Mesenchymal stem cell (in vitro differentiated cells and primary cell): ENCODE results near the gene C16orf96.
A peak's percentile ranks its signal among the peaks of the same experiment; 100 is the strongest.

Experiments
- DNase-seq: peaks from one replicate; pipeline ENCODE4 v3.0.0-alpha.2; 2013
- H2AFZ ChIP-seq: one replicate; pipeline ENCODE4 v1.6.1; 2013; ENCODE audit warnings: low read depth, mild to moderate bottlenecking, control low read depth, inconsistent platforms, low read length, moderate library complexity
- H2AK5ac ChIP-seq: 2 replicates; pipeline ENCODE4 v1.6.1; 2013; ENCODE audit warnings: low read length, moderate library complexity, mild to moderate bottlenecking, inconsistent platforms; ENCODE audit not compliant: severe bottlenecking
- H2BK120ac ChIP-seq: one replicate; pipeline ENCODE4 v1.6.1; 2013; ENCODE audit warnings: low read depth, mild to moderate bottlenecking, inconsistent platforms, low read length, moderate library complexity
- H2BK12ac ChIP-seq, 2 experiments: one replicate each; pipeline ENCODE4 v1.6.1; 2013; ENCODE audit warnings: inconsistent platforms in 2 of 2, low read length in 2 of 2, mild to moderate bottlenecking in 2 of 2, moderate library complexity in 2 of 2, control low read depth in 1 of 2
- H2BK15ac ChIP-seq: one replicate; pipeline ENCODE4 v1.6.1; 2013; ENCODE audit warnings: mild to moderate bottlenecking, low read depth, inconsistent platforms; ENCODE audit not compliant: poor library complexity, severe bottlenecking
- H2BK5ac ChIP-seq: 2 replicates; pipeline ENCODE4 v1.6.1; 2013; ENCODE audit warnings: low read depth, mild to moderate bottlenecking, low read length, control low read depth, inconsistent platforms; ENCODE audit not compliant: poor library complexity, severe bottlenecking
- H3K14ac ChIP-seq, 2 experiments: one replicate each; pipeline ENCODE4 v1.6.1; 2013; ENCODE audit warnings: inconsistent platforms in 2 of 2, low read length in 2 of 2, control low read depth in 1 of 2, mild to moderate bottlenecking in 1 of 2, moderate library complexity in 1 of 2
- H3K18ac ChIP-seq, 2 experiments: one replicate each; pipeline ENCODE4 v1.6.1; 2013; ENCODE audit warnings: inconsistent platforms in 2 of 2, low read length in 2 of 2, control low read depth in 1 of 2, low read depth in 1 of 2, mild to moderate bottlenecking in 1 of 2
- H3K23ac ChIP-seq, 2 experiments: one replicate each; pipeline ENCODE4 v1.6.1; 2013; ENCODE audit warnings: inconsistent platforms in 2 of 2, low read length in 2 of 2, mild to moderate bottlenecking in 2 of 2, moderate library complexity in 2 of 2, control low read depth in 1 of 2
- H3K27ac ChIP-seq: 2 replicates; pipeline ENCODE4 v1.5.1; 2013; ENCODE audit warnings: mild to moderate bottlenecking, moderate library complexity, low read length, control low read depth, inconsistent platforms; ENCODE audit not compliant: poor library complexity, severe bottlenecking
- H3K27me3 ChIP-seq, 2 experiments: 2 replicates each; pipeline versions ENCODE4 v1.6.1 to v1.7.0; 2013; ENCODE audit warnings: low read length in 2 of 2, mild to moderate bottlenecking in 2 of 2, moderate library complexity in 2 of 2, control low read depth in 1 of 2, inconsistent platforms in 1 of 2; ENCODE audit not compliant: control insufficient read depth in 1 of 2, insufficient read depth in 1 of 2
- H3K36me3 ChIP-seq, 2 experiments: 2 replicates each; pipeline versions ENCODE4 v1.6.1 to v1.7.0; 2013; ENCODE audit warnings: low read length in 2 of 2, control low read depth in 1 of 2, inconsistent platforms in 1 of 2, low read depth in 1 of 2, mild to moderate bottlenecking in 1 of 2; ENCODE audit not compliant: insufficient read depth in 2 of 2, control insufficient read depth in 1 of 2
- H3K4ac ChIP-seq, 2 experiments: one replicate each; pipeline ENCODE4 v1.6.1; 2013; ENCODE audit warnings: inconsistent platforms in 2 of 2, low read length in 2 of 2, mild to moderate bottlenecking in 2 of 2, moderate library complexity in 2 of 2, control low read depth in 1 of 2, low read depth in 1 of 2
- H3K4me1 ChIP-seq: 2 replicates; pipeline ENCODE4 v1.6.1; 2013; ENCODE audit warnings: low read depth, low read length, control low read depth; ENCODE audit not compliant: control insufficient read depth, insufficient read depth
- H3K4me2 ChIP-seq: 2 replicates; pipeline ENCODE4 v1.6.1; 2013; ENCODE audit warnings: low read length, mild to moderate bottlenecking, inconsistent platforms; ENCODE audit not compliant: poor library complexity, severe bottlenecking
- H3K4me3 ChIP-seq, 2 experiments: 2 replicates each; pipeline versions ENCODE4 v1.5.1 to v1.7.0; 2013; ENCODE audit warnings: low read length in 2 of 2, mild to moderate bottlenecking in 2 of 2, control low read depth in 1 of 2, low read depth in 1 of 2; ENCODE audit not compliant: insufficient read depth in 1 of 2
- H3K79me1 ChIP-seq: replicated peaks from 2 replicates; pipeline ENCODE4 v1.6.1; 2013; ENCODE audit warnings: mild to moderate bottlenecking, control low read depth, low read length, inconsistent platforms; ENCODE audit not compliant: poor library complexity, severe bottlenecking
- H3K9ac ChIP-seq: 2 replicates; pipeline ENCODE4 v1.7.0; 2013; ENCODE audit warnings: mild to moderate bottlenecking, low read length, moderate library complexity
- H3K9me3 ChIP-seq: 2 replicates; pipeline ENCODE4 v1.7.0; 2013; ENCODE audit warnings: mild to moderate bottlenecking, low read length; ENCODE audit not compliant: control insufficient read depth
- H4K8ac ChIP-seq: one replicate; pipeline ENCODE4 v1.6.1; 2013; ENCODE audit warnings: inconsistent platforms, mild to moderate bottlenecking, low read length, moderate library complexity
- H4K91ac ChIP-seq: one replicate; pipeline ENCODE4 v1.6.1; 2013; ENCODE audit warnings: mild to moderate bottlenecking, low read length, inconsistent platforms
- WGBS: methylation state at CpG from one replicate; pipeline ENCODE4 v1.1.7; 2013; ENCODE audit warnings: mixed read lengths; 5-methylcytosine and 5-hydroxymethylcytosine counted together

Gene C16orf96

GRCh38 chr16:4566144-4566543 lies 10.0 kb downstream of the C16orf96 start:
- Histone ChIP-seq H3K14ac (no peak overlapping the region), H3K9me3 (no peaks in the 10 kb centered on the region), H3K4me3 (no peak overlapping the region), H4K91ac (no peak overlapping the region), H3K79me1 (no peaks in the 10 kb centered on the region), H2BK12ac (no peak overlapping the region), H3K4me2 (no peak overlapping the region), H3K9ac (no peak overlapping the region), H2BK15ac (no peak overlapping the region), H4K8ac (no peak overlapping the region), H3K27ac (no peak overlapping the region), H2AK5ac (no peak overlapping the region), H3K18ac (no peak overlapping the region), H3K4me1 (peaks cover 4% of the 10 kb centered on the region), H3K36me3 (no peaks in the 10 kb centered on the region), H3K4ac (no peak overlapping the region), H2AFZ (no peak overlapping the region), H2BK120ac (no peak overlapping the region), H3K23ac (no peak overlapping the region), H2BK5ac (no peak overlapping the region), H3K27me3 (peaks cover 16 to 33% of the 10 kb centered on the region in 2 experiments)
- WGBS: 100% methylated on average over 3 of the region's 3 CpGs
- no peak for DNase-seq

- no peak overlapping the region for H4K91ac ChIP-seq
- no peaks in the 10 kb centered on the region for H3K9me3 ChIP-seq
- no peak for DNase-seq
- no peak overlapping the region for H3K27ac ChIP-seq
- no peak overlapping the region for H3K4me3 ChIP-seq
- no peak overlapping the region for H2BK15ac ChIP-seq
- H3K18ac ChIP-seq: no peak overlapping the region
- H3K27me3 ChIP-seq: peaks cover 9% of the 10 kb centered on the region in 2 experiments
- no peak overlapping the region for H3K4me2 ChIP-seq
- 73% methylated on average over 5 of the region's 6 CpGs for WGBS
- H2BK12ac ChIP-seq: no peak overlapping the region
- H3K4ac ChIP-seq: no peak overlapping the region
- H3K4me1 ChIP-seq: peaks cover 3% of the 10 kb centered on the region
- no peak overlapping the region for H3K23ac ChIP-seq
- H4K8ac ChIP-seq: no peak overlapping the region
- no peak overlapping the region for H2AFZ ChIP-seq
- H3K79me1 ChIP-seq: no peaks in the 10 kb centered on the region
- H3K9ac ChIP-seq: no peak overlapping the region
- no peak overlapping the region for H2BK5ac ChIP-seq
- H2BK120ac ChIP-seq: no peak overlapping the region
- no peak overlapping the region for H3K14ac ChIP-seq
- H3K36me3 ChIP-seq: no peaks in the 10 kb centered on the region
- H2AK5ac ChIP-seq: no peak overlapping the region
Observed at GRCh38 chr16:4570086-4570485, 13.9 kb downstream of the C16orf96 start.

GRCh38 chr16:4570688-4571321 lies 14.7 kb downstream of the C16orf96 start:
- no peak overlapping the region for H3K9ac ChIP-seq
- no peak overlapping the region for H3K4me2 ChIP-seq
- H3K79me1 ChIP-seq: no peaks in the 10 kb centered on the region
- no peak overlapping the region for H3K4ac ChIP-seq
- H3K9me3 ChIP-seq: no peaks in the 10 kb centered on the region
- no peak overlapping the region for H2BK120ac ChIP-seq
- DNase-seq: peak; percentile 28
- H2BK12ac ChIP-seq: no peak overlapping the region
- WGBS: 49% methylated on average over 14 of the region's 15 CpGs
- H3K27ac ChIP-seq: no peak overlapping the region
- no peak overlapping the region for H4K8ac ChIP-seq
- H3K14ac ChIP-seq: no peak overlapping the region
- no peak overlapping the region for H2AFZ ChIP-seq
- no peak overlapping the region for H3K4me3 ChIP-seq
- H3K36me3 ChIP-seq: no peaks in the 10 kb centered on the region
- H2BK5ac ChIP-seq: no peak overlapping the region
- H3K18ac ChIP-seq: no peak overlapping the region
- no peak overlapping the region for H2AK5ac ChIP-seq
- no peak overlapping the region for H3K23ac ChIP-seq
- H4K91ac ChIP-seq: no peak overlapping the region
- H3K27me3 ChIP-seq: peaks cover 3 to 4% of the 10 kb centered on the region in 2 experiments
- H2BK15ac ChIP-seq: no peak overlapping the region
- H3K4me1 ChIP-seq: peaks cover 3% of the 10 kb centered on the region

- no peak overlapping the region for H2BK15ac ChIP-seq
- no peak overlapping the region for H4K8ac ChIP-seq
- no peak overlapping the region for H3K23ac ChIP-seq
- no peak overlapping the region for H2AK5ac ChIP-seq
- H3K27me3 ChIP-seq: no peaks in the 10 kb centered on the region
- H3K4me2 ChIP-seq: no peak overlapping the region
- H2AFZ ChIP-seq: no peak overlapping the region
- peaks cover 3% of the 10 kb centered on the region for H3K4me1 ChIP-seq
- no peak overlapping the region for H3K4me3 ChIP-seq
- no peak overlapping the region for H2BK120ac ChIP-seq
- no peak for DNase-seq
- no peak overlapping the region for H3K4ac ChIP-seq
- H3K27ac ChIP-seq: no peak overlapping the region
- H4K91ac ChIP-seq: no peak overlapping the region
- no peak overlapping the region for H2BK5ac ChIP-seq
- WGBS: 62% methylated on average over 4 of the region's 4 CpGs
- H3K14ac ChIP-seq: no peak overlapping the region
- no peak overlapping the region for H3K18ac ChIP-seq
- H3K9ac ChIP-seq: no peak overlapping the region
- H3K9me3 ChIP-seq: no peaks in the 10 kb centered on the region
- no peaks in the 10 kb centered on the region for H3K36me3 ChIP-seq
- H3K79me1 ChIP-seq: no peaks in the 10 kb centered on the region
- H2BK12ac ChIP-seq: no peak overlapping the region
Observed at GRCh38 chr16:4572715-4573114, 16.6 kb downstream of the C16orf96 start.
